SKM-1 treated with dmso at 0.1 percent for 144 hours (cell line): ENCODE results near the gene SLCO1B1.
"Not testable (repeated sequence)": the region's sequence is repeated elsewhere in the genome, so short reads cannot be mapped to it uniquely, and the experiment has no call there.

ENCODE experiments used
- DNase-seq: peaks from one replicate; lab custom pipeline; 2025; ENCODE audit not compliant: unreplicated experiment; lab: John Stamatoyannopoulos, UW

The SLCO1B1 gene, protein sequence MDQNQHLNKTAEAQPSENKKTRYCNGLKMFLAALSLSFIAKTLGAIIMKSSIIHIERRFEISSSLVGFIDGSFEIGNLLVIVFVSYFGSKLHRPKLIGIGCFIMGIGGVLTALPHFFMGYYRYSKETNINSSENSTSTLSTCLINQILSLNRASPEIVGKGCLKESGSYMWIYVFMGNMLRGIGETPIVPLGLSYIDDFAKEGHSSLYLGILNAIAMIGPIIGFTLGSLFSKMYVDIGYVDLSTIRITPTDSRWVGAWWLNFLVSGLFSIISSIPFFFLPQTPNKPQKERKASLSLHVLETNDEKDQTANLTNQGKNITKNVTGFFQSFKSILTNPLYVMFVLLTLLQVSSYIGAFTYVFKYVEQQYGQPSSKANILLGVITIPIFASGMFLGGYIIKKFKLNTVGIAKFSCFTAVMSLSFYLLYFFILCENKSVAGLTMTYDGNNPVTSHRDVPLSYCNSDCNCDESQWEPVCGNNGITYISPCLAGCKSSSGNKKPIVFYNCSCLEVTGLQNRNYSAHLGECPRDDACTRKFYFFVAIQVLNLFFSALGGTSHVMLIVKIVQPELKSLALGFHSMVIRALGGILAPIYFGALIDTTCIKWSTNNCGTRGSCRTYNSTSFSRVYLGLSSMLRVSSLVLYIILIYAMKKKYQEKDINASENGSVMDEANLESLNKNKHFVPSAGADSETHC

DNA sequence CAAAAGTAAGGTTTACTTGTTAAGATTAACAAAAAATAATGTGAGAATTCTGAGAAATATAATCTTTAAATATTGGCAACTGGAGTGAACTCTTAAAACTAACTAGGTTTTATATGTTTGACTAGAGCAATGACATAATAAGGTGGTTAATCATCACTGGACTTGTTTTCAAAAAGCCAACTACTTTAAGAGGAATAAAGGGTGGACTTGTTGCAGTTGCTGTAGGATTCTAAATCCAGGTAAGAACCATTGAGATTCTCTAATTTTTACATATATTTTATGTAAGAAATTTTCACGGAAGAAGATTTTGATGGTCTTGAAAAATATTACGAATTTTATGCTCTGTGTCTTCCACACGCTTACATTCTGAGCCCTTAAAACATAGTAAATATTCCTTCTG lies at the start of gene SLCO1B1:
TSS of gene SLCO1B1 (plus strand) at position 197 of the 400 bp plus-strand sequence. CDS start 10,381 bp downstream, outside the sequence.
- no peak for DNase-seq

DNA sequence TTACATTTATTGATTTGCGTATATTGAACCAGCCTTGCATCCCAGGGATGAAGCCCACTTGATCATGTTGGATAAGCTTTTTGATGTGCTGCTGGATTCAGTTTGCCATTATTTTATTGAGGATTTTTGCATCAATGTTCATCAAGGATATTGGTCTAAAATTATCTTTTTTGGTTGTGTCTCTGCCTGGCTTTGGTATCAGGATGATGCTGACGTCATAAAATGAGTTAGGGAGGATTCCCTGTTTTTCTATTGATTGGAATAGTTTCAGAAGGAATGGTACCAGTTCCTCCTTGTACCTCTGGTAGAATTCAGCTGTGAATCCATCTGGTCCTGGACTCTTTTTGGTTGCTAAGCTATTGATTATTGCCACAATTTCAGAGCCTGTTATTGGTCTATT lies 46.2 kb upstream of the SLCO1B1 start:
- DNase-seq = not testable (repeated sequence)

DNA sequence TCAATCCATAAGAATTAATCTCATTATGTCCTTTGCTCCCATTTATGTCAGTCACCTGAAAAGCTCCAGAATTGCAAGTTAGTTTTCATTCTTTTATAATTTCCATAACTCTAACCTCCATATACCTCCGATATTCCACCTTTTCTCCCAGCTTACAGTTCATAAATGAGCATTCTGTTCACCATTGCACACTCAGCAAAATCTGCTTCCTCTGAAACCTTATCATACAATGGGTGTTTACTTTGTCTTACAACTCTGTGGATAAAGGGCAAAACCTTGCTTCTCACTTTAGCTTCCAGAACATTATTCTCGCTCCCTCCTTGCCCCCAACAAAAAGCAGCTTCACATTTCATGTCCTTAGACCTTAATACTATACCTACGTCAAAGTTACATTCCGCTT lies 19.3 kb upstream of the SLCO1B1 start:
- DNase-seq = no peak

DNA sequence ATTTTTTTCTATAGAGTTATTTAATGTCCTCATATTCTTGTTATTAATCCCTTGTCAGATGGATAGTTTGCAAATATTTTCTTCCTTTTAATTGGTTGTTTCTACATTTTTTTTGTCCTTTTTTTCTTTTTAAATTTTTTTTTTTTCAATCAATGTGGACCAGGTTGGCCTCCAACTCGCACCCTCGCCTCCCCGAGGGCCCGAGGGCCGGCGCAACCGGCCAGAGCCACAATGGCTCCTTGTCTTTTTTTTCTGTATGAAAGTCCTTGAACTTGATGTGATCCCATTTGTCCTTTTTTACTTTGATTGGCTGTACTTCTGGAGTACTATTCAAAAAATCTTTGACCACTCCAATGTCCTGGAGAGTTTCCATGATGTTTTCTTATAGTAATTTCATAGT lies 17.7 kb upstream of the SLCO1B1 start:
- no peak for DNase-seq

DNA sequence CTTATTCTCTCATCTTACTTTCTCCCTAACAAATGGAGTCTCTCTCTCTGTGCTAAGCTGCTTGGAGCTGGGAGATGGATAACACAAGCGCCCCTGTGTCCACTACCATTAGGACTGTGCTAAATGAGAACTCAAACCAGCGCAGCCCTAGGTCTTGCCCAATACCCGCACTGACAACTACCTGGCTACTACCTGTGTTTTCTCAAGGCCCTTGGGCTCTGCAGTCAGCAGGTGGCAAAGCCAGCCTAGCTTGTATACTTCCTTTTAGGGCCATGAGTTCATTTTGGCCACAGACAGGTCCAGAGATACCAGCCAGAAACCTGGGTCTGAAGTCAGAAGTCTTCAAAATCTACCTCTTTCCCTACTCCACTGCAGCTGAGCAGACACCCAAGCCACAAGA lies 13.0 kb upstream of the SLCO1B1 start:
- no peak for DNase-seq

DNA sequence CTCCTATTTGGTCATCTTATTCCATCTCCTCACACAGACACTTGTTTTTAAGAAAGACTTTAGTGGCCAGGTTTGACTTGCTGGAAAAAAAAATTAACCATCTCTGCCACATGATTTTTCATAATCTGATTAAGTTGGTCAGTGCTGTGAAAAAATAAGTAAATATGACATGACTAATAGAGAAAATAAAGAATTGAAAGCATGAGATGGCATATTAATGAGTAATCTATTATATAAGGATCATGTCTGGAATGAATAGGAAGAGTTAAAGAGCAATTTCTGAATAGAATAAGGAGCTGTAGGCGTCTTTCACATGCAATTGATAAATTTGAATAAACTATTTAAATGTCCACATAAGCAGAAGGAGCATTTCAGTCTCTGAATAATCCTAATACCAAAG lies 12.2 kb upstream of the SLCO1B1 start:
- DNase-seq = no peak

DNA sequence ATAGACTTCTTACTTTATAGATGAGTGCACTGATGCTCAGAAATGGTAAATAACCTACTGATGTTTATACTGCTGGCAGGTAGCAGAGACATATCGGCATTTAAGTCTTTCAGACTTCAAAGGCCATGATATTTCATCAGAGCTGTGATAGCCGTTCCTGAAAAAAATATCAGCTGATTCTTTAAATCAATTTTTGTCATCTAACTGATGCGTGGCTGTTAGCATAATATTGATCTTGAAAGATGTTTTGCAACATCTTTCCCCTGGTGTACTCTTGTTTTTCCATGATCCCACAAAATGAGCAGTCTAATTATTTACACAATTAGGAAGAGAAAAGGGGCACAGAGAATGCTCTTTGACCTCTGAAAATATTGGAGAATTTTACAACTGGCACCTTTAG lies 1.6 kb upstream of the SLCO1B1 start:
- DNase-seq = no peak

DNA sequence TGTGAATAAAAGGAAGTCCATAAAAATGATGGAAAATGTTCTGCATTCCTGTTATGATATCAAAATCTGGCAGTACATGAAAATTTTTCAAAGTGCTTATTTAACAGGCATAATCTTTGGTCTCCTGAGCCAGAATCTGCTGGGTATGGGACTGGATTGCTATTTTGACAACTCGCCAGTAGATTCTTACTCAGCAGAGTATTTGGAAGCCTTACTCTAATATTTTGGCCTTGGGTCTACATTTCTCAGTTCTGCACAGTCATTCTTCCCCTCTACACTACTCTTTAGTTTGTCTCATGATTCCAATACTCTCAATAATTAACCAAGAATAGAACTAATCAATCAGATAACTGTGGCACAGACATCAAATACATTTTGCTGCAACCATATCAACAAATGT lies 1.1 kb upstream of the SLCO1B1 start:
- no peak for DNase-seq

DNA sequence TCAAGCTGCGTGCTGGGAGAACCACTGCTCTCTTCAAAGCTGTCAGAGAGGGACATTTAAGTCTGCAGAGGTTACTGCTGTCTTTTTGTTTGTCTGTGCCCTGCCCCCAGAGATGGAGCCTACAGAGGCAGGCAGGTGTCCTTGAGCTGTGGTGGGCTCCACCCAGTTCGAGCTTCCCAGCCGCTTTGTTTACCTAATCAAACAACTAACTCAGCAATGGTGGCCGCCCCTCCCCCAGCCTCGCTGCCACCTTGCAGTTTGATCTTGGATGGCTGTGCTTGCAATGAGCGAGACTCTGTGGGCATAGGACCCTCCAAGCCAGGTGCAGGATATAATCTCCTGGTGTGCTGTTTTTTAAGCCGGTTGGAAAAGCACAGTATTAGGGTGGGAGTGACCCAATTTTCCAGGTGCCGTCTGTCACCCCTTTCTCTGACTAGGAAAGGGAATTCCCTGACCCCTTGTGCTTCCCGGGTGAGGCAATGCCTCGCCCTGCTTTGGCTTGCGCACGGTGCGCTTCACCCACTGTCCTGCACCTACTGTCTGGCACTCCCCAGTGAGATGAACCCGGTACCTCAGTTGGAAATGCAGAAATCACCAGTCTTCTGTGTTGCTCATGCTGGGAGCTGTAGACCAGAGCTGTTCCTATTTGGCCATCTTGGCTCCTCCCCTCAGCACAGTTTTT lies 6.5 kb downstream of the SLCO1B1 start:
- not testable (repeated sequence) for DNase-seq

DNA sequence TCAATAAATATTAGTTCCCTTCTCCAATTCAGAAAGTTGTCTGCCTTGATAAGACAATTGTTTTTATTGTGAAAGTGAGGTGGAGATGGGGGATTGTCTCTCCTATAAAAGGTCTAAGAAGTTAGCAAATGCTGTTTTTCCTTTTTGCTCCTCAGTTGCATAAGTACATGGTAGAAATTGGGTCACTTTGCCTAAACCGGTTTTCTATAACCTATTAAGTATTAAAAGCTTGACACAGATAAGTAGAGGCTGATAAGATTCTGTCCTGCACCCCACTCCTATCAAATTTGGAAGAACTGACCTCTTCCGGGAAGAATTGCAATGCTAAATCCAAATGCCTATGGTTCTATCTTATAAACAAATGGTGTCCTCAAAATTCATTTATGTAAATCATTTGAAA lies 7.0 kb downstream of the SLCO1B1 start:
- no peak for DNase-seq

DNA sequence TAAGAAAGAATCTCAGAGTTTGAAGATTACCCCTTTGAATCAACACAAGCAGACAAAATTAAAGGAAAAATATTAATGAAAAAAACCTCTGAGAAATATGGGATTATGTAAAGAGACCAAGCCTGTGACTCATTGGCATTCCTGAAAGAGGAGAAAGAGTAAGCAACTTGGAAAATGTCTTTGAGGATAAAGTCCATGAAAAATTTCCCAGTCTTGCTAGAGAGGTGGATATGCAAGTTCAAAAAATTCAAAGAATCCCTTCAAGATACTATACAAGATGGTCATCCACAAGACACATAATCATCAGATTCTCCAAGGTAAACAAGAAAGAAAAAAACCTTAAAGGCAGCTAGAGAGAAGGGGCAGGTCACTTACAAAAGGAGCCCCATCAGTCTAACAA lies 13.3 kb downstream of the SLCO1B1 start:
- DNase-seq = no peak

DNA sequence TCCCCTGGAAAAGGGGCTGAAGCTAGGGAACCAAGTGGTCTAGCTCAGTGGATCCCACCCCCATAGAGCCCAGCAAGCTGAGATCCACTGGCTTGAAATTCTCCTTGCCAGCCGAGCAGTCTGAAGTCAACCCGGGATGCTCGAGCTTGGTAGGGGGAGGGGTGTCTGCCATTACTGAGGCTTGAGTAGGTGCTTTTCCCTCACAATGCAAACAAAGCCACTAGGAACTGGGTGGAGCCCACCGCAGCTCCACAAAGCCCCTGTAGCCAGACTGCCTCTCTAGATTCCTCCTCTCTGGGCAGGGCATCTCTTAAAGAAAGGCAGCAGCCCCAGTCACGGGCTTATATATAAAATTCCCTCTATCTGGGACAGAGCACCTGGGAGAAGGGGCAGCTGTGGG lies 18.9 kb downstream of the SLCO1B1 start:
- not testable (repeated sequence) for DNase-seq

DNA sequence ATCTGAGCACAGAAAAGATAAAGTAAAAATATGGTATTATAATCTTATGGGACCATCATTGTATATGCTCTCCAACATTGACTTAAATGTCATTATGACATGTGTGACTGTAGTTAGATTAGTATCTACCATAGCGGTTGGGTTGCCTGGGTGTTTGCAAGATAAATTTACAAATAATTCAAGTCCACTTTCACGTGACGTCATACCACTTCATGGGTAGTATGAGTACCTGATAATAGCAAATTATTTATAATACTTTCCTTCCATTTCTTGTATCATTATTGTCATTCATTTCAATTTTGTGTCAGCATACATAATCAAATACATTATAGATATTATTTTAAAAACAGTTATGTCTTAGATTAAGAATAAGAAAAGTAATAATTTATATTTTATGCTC lies 20.2 kb downstream of the SLCO1B1 start:
- no peak for DNase-seq

DNA sequence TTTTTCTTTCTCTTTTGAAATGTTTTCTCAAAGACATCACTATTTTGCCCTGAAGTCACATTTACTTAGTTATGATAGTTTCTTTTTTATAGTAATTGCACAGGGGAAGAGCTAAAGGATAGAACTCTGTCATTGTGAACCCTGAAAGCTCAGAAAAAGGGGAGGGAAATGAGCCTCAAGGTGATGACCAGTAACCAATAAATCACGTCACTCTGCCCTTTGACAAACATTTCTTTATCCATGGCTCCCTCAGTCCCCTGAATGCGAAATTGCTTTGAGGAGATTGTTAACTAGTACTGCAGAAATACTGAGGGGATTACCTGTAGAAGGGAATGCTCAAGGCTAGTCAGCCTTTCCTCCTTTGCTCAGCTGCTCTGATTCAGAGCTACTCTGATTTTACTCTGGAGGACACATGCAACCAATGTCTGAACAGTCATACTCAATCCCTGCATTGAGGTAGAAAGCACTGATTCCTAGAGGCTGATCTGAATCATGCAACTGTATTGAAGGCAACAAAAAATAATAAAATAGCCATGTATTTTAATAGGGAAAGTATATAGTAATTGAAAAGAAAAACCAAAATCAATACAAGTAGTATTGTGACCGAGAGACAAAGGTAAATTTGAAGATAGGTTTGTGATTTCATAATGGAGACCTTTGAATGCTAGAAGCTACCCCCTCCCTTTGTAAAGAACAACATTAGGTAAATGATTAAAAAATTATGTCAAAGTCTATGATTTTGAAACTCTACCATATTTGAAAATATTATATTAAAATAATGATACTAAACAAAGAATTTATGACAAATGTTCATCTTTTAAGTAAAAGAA lies 24.7 kb downstream of the SLCO1B1 start:
- no peak for DNase-seq

DNA sequence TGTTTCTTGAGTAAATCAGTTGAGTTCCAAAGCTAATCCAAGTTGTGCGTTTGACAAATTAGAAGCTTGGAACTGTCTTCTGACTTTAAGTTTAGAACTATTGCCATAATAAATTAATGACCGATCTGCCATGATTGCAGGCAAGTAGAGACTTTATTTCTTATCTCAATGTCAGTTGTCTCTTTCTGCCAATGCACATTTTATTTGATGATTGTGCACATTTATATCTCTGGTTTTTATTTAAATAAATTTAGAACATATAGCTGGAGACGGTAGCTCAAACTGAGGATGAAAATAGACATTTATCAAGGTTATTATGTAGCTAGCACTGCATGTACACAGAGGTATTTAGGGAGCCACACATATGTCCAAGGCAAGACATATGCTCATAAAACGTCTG lies 34.1 kb downstream of the SLCO1B1 start:
- no peak for DNase-seq

DNA sequence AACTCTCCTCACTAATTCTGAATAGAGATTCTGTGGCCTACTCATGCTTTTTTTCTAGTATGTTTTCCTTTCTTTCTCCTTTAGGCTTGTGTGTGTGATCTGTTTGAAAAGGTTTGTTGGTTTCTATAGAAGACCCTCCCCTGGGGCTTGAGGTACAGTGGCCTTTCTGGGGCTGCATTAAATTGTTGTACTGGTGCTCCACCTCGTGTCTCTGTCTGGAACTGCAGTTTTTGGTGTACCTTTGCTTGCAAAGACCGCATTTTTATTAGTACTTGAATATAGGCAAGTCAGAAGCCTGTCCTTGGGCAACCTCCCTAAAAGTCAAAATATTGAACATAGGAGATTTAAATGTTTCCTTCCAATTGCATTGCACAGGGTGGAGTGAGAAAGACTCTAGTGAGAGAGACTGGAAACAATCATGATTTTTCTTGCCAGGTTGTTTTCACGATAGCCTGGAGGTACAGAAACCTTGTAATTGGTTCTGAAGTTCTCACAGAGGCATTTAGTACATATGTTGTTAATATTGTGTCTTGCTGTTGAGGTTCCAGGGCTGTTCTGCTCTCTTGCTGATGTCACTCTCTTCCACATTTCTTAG lies 39.0 kb downstream of the SLCO1B1 start:
- DNase-seq = peak; percentile 2

DNA sequence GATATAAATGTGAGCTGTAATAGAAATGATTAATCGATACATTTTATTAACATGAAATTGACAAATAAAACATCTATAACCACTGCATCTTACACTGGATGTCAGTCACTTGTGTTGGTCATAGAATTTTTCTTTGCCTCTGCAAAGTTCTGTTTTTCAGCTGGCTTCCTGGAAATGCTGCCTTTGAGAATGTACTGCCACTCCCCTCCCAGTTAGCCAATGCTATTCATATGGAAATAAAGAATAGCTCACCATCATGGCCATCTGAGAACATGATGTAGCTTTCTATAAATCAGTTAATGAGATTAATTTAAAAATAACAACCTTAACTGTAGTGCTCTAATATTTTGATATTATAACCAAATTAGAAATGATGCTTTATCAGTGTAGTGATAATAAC lies 41.1 kb downstream of the SLCO1B1 start:
- DNase-seq = no peak

DNA sequence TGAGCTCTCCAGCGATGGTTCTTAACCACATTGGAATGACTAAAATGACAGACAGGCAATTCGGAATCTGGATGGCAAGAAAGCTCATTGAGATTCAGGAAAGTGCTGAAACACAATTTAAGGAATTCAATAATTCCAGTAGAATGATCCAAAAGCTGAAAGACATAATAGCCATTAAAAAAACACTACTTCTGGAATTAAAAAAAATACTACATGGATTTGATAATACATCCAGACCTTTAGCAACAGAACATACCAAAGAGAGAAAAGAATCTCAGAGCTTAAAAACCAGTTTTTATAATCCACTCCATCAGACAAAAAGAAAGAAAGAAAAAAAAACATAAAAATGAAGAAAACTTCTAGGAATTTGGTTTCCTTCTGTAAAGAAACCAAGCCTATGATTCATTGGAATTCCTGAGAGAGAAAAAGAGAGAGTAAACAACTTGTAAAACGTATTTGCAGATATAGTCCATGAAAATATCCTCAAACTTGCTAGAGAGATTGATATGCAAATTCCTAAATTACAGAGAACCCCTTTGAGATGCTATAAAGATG lies 52.8 kb downstream of the SLCO1B1 start:
- DNase-seq = no peak

DNA sequence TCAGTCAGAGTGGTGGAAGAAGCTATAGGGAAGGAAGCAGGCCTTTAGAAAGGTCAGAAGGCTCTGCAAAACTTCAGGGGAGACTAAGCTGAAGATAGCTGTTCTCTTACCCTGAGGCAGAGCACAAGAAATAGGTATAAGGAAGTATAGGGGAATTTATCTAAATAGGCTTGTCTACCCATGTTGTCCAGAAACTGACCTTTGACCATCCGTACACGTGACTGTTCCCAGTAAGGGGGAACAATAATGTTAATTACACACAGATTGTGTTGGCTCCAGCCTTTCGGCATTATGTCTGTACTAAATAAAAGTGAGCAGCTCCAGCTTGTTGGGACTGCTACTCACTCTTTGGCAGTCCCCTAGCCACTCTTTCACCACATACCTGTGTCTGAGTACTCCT lies 59.0 kb downstream of the SLCO1B1 start:
- DNase-seq = no peak

DNA sequence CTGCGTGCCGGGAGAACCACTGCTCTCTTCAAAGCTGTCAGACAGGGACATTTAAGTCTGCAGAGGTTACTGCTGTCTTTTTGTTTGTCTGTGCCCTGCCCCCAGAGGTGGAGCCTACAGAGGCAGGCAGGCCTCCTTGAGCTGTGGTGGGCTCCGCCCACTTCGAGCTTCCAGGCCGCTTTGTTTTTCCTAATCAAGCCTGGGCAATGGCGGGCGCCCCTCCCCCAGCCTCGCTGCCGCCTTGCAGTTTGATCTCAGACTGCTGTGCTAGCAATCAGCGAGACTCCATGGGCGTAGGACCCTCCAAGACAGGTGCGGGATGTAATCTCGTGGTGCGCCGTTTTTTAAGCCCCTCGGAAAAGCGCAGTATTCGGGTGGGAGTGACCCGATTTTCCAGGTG lies 83.4 kb downstream of the SLCO1B1 start:
- DNase-seq = not testable (repeated sequence)
